Measurements from ENCODE around the gene OR52E4.

The OR52E4 gene

GRCh38 chr11:5880329-5880728 is at the start of gene OR52E4:
OR52E4 (plus strand) TSS chr11:5880629; CDS start chr11:5884293, 3,664 bp downstream.
- DNase-seq = no peak

GRCh38 chr11:5831196-5831829 is 49.1 kb upstream of the OR52E4 start:
- DNase-seq = no peak

DNA sequence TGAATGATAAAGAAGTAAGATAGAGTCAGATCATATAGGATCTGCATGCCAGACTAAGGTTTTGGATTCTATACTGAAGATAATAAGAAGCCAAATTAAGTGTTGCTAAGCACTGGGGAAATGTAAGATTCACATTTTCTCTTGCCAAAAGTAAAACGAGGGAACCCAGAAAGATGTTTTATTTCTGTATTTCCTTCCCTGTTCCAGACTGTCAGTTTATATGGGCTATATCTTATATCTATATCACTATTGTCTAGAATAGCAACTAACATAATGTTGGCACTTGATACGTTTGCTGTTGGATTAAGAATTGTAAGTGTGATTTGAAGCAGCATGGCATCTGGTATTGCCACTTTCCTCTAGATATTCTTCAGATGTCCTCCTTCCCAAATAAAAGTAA is 47.0 kb upstream of the OR52E4 start:
- no peak for DNase-seq

GRCh38 chr11:5837695-5838094 is 42.7 kb upstream of the OR52E4 start:
- no peak for DNase-seq

GRCh38 chr11:5841797-5842196 is 38.6 kb upstream of the OR52E4 start, which contains the start of gene OR52E6:
OR52E6 (minus strand) TSS chr11:5841897; CDS start chr11:5841897, 0 bp downstream.
- DNase-seq = no peak

DNA sequence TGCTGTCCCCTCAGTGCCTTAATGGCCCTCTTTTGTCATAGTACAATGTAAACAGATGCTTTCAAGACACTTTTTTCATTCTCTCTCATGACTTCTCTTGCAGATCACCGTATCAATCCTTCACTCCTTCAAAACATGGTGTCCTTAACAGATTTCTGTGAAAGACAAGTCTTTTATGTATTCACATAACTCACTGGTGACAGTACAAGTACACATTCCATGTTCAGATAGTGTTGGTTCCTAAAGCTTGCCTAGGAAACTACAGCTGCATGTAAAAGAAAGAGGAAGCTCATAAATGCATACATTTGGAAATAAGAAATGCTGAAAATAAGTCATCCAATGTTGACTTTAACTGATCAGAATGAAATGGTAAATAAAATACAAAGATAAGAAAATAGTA is 33.7 kb upstream of the OR52E4 start:
- DNase-seq = no peak

GRCh38 chr11:5847711-5848110 is 32.7 kb upstream of the OR52E4 start:
- no peak for DNase-seq

GRCh38 chr11:5851002-5851401 is 29.4 kb upstream of the OR52E4 start:
- no peak for DNase-seq

DNA sequence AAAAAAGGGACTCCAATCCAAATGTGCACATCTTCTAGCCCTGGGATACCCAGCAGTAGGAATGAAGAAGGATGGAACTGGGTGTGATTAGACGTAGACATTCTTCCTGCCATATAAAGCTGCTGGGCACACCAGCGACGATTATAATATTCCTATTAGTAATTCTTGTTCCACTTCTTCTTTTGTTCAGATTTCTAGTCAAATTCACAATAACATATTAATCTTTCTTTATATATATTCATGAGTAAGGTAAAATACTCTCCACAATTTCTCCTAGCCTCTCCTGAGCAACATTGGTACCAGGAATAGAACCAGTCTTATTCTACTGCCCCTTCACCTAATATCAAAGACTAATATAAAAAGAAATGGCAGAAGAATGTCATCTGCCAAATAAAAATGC is 22.8 kb upstream of the OR52E4 start, which contains the start of gene OR52E8:
Gene OR52E8, minus strand, starts transcription at position 101 of the 400 bp plus-strand sequence. Its CDS starts 0 bp downstream, at position 101.
- DNase-seq = no peak

- DNase-seq = no peak
Measured at GRCh38 chr11:5865826-5866225, 14.6 kb upstream of the OR52E4 start.

GRCh38 chr11:5878564-5878963 is 1.9 kb upstream of the OR52E4 start:
- no peak for DNase-seq

- no peak for DNase-seq
Measured at GRCh38 chr11:5881756-5882155, 1.3 kb downstream of the OR52E4 start.

GRCh38 chr11:5887172-5887571 is 6.7 kb downstream of the OR52E4 start:
- no peak for DNase-seq

GRCh38 chr11:5887661-5888060 is 7.2 kb downstream of the OR52E4 start:
- no peak for DNase-seq

- DNase-seq = no peak
Measured at GRCh38 chr11:5891216-5891800, 10.9 kb downstream of the OR52E4 start.

DNA sequence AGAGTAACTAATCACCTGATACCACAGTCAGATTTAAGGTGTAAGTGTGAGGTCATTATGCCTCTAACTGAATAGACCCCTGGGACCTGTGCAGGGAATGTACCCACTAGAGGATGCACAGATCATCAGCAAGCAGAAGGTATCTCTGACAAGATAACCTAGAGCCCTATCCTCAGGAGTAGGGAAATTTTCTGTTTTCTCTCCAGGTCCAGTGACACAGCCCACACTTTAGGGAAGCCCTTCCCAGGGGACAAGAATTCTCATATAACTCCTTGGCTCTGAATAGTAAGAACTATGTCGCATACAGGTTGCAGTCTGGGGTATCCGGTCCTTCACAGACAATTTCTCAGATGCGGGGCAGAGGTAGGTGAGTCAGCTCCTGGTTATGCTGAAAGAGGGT is 12.5 kb downstream of the OR52E4 start, which contains the start of gene OR52E5:
Gene OR52E5, plus strand, starts transcription at position 301 of the 400 bp plus-strand sequence. CDS start 7,569 bp downstream, outside the sequence.
- DNase-seq = no peak

DNA sequence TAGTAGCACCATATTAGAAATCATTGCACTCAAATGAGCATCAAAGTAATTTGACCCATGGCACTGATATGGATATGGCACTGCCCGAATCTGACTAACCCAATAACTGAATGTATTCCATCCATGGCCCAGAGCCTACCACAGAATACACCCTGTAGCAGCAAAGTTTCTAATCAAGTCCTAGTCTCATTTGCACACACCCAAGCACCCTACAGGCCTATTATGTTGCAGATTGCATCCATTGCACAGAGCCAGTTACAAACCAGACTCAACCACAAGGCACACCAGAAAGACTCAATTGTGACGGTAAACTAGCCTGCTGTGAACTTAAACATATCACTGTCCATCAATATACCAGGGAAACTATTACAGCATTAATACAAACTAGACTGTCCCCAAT is 19.1 kb downstream of the OR52E4 start:
- DNase-seq = no peak

DNA sequence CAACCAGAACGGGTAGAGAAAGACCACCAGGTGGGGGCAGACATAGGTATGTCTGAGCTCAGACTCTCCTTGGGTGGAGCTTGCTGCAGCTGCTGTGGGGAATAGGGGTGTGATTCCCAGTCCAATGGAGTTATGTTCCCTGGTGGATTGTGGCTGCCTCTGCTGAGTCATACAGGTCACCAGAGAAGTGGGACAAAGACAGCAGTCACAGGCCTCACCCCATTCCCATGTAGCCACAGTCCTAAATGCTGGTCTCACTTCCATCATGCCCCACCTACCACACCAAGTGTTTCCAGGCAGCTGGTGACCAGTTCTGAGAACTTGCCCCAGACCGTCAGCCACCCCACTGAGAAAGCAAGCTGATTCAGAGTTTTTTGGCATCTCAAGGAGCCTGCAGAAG is 30.1 kb downstream of the OR52E4 start:
- DNase-seq = no peak

DNA sequence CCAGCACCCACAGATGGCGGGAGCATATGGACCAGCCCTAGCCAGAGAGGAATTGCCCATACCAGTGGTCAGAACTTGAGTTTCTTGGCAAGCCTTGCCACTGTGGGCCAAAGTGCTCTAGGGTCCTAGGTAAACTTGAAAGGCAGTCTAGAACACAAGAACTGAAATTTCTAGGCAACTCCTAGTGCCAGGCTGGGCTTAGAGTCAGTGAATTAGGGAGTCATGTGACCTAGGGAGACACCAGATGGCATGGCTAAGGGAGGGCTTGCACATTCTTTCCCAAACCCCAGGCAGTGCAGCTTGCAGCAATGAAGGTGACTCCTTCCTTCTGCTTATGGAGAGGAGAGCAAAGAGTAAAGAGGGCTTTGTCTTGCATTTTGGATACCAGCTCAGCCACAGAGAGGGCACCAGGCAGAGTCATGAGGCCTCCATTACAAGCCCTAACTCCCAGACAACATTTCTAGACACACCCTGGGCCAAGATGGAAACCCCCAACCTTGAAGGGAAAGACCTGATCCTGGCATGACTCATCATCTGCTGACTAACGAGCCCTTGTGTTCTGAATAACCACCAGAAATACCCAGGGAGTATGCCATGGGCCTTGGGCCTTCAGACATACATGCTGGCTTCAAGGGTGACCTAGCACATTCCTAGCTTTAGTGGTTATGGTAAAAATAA is 42.5 kb downstream of the OR52E4 start:
- no peak for DNase-seq

DNA sequence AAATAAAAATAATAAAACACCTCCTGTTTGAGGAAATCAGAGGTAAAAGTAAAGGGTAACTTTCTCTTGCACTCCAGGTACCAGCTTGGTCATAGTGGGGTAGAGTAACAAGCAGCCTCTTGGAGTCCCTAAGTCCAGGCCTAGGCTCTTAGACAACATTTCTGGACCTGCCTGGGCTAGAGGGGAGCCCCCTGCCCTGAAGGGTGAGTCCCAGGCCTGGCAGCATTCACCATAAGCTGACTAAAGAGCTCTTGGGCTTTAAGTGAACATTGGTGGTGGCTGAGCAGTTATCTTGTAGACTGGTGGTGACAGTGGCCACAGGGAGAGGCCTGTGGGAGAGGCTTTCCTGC is 43.0 kb downstream of the OR52E4 start:
- no peak for DNase-seq

GRCh38 chr11:5923794-5924193 is 43.4 kb downstream of the OR52E4 start:
- DNase-seq = no peak

DNA sequence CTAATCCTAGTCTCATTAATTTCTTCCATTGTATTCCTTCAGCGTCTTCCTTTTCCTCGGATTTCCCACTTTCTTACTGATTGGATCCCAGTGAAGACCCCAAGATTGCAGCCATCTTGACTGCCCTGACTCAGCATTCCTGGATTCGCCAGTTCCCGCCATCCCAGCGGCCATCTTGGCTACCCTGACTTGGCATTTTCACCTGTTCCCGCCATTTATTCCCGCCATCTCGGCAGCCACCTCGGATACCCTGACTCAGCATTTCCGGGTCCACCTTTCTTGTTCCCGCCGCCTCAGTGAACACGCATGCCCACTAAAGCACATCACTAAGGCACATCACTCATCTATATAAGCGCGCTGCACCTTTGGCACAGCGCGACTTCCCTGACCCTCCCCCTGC is 47.8 kb downstream of the OR52E4 start:
- DNase-seq = no peak

GRCh38 chr11:5928811-5929210 is 48.4 kb downstream of the OR52E4 start:
- DNase-seq = no peak

Data from NCI-H187 treated with DMSO at 0.1 percent for 48 hours (cell line).